Adipose tissue (tissue), 3 donors: Measurements from ENCODE around the gene CA14. TPM values are rescaled to one million over a fixed set of nuclear protein-coding genes. Genes with fewer than 3 reads are reported as not detected.
"Not testable (repeated sequence)": the region's sequence is repeated elsewhere in the genome, so short reads cannot be mapped to it uniquely, and the experiment has no call there.

Experiments used
- H3K27ac ChIP-seq: one replicate; pipeline ENCODE4 v1.5.1; 2013; ENCODE audit warnings: low read depth, low read length
- WGBS, 3 donors: extraction: QIAGEN DNeasy Blood & Tissue Kit; methylation state at CpG; one replicate each; pipeline ENCODE4 v1.1.7; 2013; 5-methylcytosine and 5-hydroxymethylcytosine counted together
- polyA plus RNA-seq, 3 donors: library from polyadenylated mRNA; stranded (reverse); fragments of 200-250 nt; gene quantifications; one replicate each; pipeline ENCODE4 v1.2.3, GENCODE V29; 2013
- donor health status: healthy with polysubstance abuse.
- donor health status: Bipolar disorder and iron deficiency.
- donor health status: healthy.

CA14 gene
- polyA plus RNA-seq, 3 donors, result 0.03 TPM; not detected in 2

- H3K27ac ChIP-seq, result peak overlapping the region; percentile 88
- 0 to 1% (median 0%) methylated on average over 73 to 78 of the region's 78 CpGs for WGBS, 3 donors
Observed at GRCh38 chr1:150234566-150235293, 22.8 kb upstream of the CA14 start.

GRCh38 chr1:150235294-150235851, 22.2 kb upstream of the CA14 start:
- WGBS, 3 donors, result 0 to 1% (median 0%) methylated on average over 24 to 27 of the region's 27 CpGs

GRCh38 chr1:150235852-150236613, 21.5 kb upstream of the CA14 start, which contains the start of gene ANP32E:
Gene ANP32E, minus strand, starts transcription at chr1:150236112. Its CDS starts 326 bp downstream, at chr1:150235786.
- WGBS, 3 donors, result 0 to 1% (median 0%) methylated on average over 33 of the region's 33 CpGs
- peak within 1 kb of the TSS; percentile 88 for H3K27ac ChIP-seq

More at GRCh38 chr1:150235294-150235851, 22.2 kb upstream of the CA14 start:
- peak overlapping the region; percentile 88 for H3K27ac ChIP-seq

GRCh38 chr1:150236614-150237100, 20.9 kb upstream of the CA14 start:
- WGBS, 3 donors, result 27 to 31% (median 29%) methylated on average over 10 of the region's 10 CpGs
- no peak overlapping the region for H3K27ac ChIP-seq

DNA sequence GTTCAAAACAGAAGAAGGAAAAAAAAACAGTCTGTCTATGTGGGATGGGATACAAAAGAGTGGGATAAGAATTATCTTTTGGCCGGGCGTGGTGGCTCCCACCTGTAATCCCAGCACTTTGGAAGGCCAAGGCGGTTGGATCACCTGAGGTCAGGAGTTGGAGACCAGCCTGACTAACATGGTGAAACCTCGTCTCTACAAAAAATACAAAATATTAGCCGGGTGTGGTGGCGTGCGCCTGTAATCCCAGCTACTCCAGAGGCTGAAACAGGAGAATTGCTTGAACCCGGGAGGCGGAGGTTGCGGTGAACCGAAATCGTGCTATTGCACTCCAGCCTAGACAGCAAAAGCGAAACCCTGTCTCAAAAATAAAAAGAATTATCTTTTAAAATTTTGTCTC, 20.4 kb upstream of the CA14 start:
- WGBS, 3 donors, result 94 to 96% (median 94%) methylated on average over 13 of the region's 13 CpGs
- not testable (repeated sequence) for H3K27ac ChIP-seq

DNA sequence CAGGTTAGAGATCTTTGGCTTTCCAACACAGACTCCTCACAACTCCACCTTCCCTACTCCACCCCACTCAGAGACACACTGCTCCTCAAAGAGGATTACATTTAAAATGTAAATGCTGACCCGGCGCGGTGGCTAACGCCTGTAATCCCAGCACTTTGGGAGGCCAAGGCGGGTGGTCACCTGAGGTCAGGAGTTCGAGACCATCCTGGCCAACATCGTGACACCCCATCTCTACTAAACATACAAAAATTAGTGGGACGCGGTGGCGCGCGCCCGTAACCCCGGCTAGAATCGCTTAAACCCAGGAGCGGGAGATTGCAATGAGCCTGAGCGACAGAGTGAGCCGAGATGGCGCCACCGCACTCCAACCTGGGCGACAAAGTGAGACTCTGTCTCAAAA, 19.8 kb upstream of the CA14 start:
- no peak overlapping the region for H3K27ac ChIP-seq
- 95 to 96% (median 95%) methylated on average over 21 of the region's 21 CpGs for WGBS, 3 donors

GRCh38 chr1:150243003-150243402, 14.6 kb upstream of the CA14 start:
- WGBS, 3 donors, result 91 to 96% (median 93%) methylated on average over 3 of the region's 3 CpGs
- no peak overlapping the region for H3K27ac ChIP-seq

GRCh38 chr1:150249936-150250335, 7.6 kb upstream of the CA14 start:
- WGBS, 3 donors, result 60 to 85% (median 60%) methylated on average over 2 of the region's 2 CpGs
- no peak overlapping the region for H3K27ac ChIP-seq

DNA sequence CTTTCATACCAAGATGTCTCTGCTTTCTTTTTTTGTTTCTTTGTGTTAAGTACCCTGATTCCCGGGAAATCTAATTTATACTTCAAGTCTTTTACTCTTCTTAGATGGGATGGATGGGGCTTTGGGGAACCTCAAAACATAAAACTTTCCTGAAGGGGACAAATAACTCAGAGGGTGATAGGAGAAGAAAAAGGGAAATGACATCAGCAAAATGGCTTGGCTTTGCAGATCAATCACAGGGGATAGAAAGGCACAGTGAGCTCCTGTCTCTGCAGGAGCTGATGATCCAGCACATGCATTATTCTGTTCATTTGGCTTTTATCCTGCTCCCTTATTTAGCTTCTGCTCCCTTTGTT, 1.4 kb upstream of the CA14 start:
- H3K27ac ChIP-seq, result no peak overlapping the region
- 0 to 3% (median 3%) methylated on average over 1 of the region's 1 CpG for WGBS, 3 donors

DNA sequence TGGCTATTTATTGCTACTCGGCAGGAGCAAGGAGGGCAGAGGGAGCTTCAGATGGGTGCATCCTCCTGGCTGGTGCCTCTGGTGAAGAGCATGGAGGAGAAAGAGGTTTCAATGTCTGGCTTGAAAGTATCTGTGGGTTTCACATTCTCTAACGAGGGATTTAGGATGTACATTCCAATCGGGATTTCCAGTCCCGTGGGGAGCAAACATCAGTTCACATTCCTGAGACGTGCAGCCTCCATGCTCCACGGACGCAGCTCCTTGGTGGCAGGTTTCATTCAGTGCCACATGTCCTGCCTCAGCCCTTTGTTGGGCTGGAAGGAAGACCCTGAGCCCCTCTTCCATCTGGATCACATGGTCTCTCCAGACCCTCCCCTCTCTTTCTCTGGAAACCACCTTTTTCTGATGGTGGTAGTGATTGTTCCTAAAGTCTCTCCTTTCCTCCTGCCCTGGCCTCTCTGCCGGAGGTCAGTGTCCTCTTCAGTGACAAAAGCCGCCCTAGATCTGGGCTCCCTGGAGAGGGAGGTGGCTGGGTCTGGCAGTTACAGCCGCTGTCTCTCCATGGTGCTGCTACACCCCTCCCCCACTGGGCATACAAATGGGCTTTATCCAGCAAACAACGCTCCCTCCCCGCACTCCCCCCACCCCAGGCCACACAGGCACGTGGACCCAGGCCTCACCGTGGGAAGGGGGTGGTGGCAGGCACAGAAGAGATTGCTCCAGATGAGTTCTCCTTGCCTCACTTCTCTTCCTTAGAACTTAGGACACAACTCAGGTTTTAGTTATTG, 826 bp upstream of the CA14 start:
- WGBS, 3 donors, result 27 to 34% (median 29%) methylated on average over 14 of the region's 14 CpGs

GRCh38 chr1:150259217-150259616, 1.6 kb downstream of the CA14 start:
- H3K27ac ChIP-seq, result no peak overlapping the region
- 29 to 72% (median 71%) methylated on average over 4 of the region's 4 CpGs for WGBS, 3 donors

More for the DNA sequence above, 826 bp upstream of the CA14 start:
- H3K27ac ChIP-seq, result no peak overlapping the region

DNA sequence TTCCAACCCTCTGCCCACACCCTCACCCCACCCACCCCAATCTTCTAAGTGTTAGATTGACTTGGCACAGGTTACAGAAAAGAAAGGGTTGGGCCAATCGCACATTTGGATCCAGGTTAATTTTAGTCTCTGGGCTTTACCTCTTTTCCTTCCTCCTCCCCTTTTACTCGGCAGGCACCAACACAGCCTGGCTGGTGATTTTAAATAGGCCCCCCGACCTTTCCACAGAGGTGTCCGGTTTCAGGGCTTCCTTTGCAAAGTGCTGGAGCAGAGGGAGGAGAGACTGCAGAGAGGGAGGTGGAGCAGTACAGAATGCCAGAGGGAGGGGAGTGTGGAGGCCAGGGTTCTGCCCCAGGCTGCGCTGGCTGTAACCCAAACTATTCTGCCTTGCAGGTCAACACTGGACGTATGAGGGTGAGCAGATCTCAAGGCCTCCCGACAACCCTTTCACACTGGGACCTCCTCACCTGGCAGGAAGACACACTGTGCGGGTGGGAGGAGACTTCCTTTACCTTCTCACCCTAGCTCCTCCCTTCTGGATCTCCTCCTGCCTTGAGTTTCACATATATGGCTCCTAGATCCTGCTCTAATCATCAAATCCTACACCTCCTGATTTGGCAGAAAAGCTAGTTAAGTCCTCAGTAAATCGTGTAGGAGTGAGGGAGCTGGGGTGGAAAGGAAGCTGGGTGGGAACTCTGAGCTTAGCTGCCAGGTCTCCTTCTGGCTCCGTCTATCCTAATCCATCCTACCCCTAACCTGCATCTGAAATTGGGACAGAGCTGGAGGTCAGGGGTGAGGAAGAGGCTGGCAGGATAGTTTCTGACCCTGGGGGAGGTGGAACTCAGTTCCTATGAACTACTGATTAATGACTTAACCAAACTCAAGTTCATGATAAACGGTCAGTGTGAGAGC, 2.4 kb downstream of the CA14 start:
- no peak overlapping the region for H3K27ac ChIP-seq
- 9 to 34% (median 25%) methylated on average over 11 of the region's 11 CpGs for WGBS, 3 donors

DNA sequence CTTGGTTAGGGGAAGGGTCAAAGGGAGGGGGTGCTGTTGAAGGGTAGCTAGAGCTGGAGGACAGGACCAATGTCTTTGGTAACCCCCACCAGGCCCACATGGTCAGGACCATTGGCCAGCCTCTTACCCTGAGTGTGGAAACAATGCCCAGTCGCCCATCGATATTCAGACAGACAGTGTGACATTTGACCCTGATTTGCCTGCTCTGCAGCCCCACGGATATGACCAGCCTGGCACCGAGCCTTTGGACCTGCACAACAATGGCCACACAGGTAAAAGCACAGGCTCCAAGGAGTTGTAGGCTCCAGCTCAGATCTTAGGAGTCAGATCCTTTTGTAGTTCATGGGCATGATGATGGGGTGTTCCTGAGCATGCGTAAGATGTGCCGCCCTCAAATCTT, 3.8 kb downstream of the CA14 start:
- WGBS, 3 donors, result 79 to 90% (median 87%) methylated on average over 6 of the region's 6 CpGs
- no peak overlapping the region for H3K27ac ChIP-seq

- WGBS, 3 donors, result 73 to 78% (median 77%) methylated on average over 6 of the region's 6 CpGs
- no peak overlapping the region for H3K27ac ChIP-seq
Observed at GRCh38 chr1:150262388-150263320, 5.1 kb downstream of the CA14 start.

DNA sequence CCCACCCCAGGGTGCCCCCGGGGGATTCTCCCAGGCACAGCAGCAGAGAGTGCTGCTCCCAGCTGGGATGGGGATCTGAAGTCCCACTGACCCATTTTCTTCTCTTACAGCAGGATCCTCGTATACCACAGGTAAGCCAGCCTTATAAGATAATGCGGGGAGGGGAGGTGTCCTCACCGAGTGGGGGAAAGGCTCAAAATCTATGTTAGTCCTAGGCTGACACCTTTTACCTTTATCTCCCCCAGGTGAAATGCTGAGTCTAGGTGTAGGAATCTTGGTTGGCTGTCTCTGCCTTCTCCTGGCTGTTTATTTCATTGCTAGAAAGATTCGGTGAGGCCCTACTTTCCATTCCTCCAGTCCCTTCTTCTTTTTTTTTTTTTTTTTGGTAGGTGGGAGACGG, 6.0 kb downstream of the CA14 start:
- 78 to 85% (median 80%) methylated on average over 6 of the region's 6 CpGs for WGBS, 3 donors
- no peak overlapping the region for H3K27ac ChIP-seq

DNA sequence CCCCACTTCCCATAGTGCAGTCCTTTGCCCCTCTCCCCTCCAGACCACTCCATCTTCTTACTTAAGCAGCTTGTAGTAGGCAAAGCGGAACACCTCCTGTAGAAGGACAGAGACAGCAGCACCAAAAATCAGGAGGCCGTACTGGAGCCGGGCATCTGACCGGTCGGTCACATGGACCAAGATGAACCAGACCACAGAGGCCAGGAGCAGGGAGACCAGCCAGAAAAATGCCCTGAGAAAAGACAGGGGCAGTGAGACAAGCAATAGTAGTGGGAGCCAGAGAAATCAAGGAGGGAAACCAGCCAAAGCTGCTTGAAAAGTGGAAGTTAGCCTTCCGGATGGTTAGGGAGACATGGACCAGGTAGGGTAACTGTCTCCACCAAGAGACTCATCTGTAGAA, 10.3 kb downstream of the CA14 start:
- H3K27ac ChIP-seq, result peak overlapping the region; percentile 13
- WGBS, 3 donors, result 15 to 34% (median 21%) methylated on average over 6 of the region's 6 CpGs

GRCh38 chr1:150268340-150268704, 10.7 kb downstream of the CA14 start:
- WGBS, 3 donors, result 0 to 1% (median 0%) methylated on average over 21 of the region's 21 CpGs
- H3K27ac ChIP-seq, result peak overlapping the region; percentile 13
